CD14-positive monocyte (primary cell): Measurements from ENCODE around the gene FAM168B. TPM values are rescaled to one million over a fixed set of nuclear protein-coding genes. Genes with fewer than 3 reads are reported as not detected.

Experiments
- DNase-seq, 3 donors: peaks; one replicate each; pipeline ENCODE4 v3.0.0-alpha.2; 2011 to 2022
- H2AFZ ChIP-seq: 2 replicates; pipeline ENCODE4 v1.6.0; 2012; ENCODE audit warnings: mild to moderate bottlenecking, low read depth, low read length, inconsistent platforms; ENCODE audit not compliant: insufficient read depth, poor library complexity, severe bottlenecking
- H3K27ac ChIP-seq, 2 donors: 1 replicate in 1 of 2; 2 replicates in 1 of 2; pipeline ENCODE4 v1.5.1; 2012 to 2013; ENCODE audit warnings: low read length in 2 of 2, control low read depth in 1 of 2, inconsistent platforms in 1 of 2, low read depth in 1 of 2, mild to moderate bottlenecking in 1 of 2
- H3K27me3 ChIP-seq, 2 donors: one replicate each; pipeline versions ENCODE4 v1.6.0 to v1.6.1; 2011 to 2013; ENCODE audit warnings: low read length in 2 of 2; ENCODE audit not compliant: control insufficient read depth in 2 of 2, insufficient read depth in 2 of 2
- H3K36me3 ChIP-seq, 2 donors: replicated peaks in 1 of 2; 1 replicate in 1 of 2; 2 replicates in 1 of 2; pipeline versions ENCODE4 v1.5.1 to v1.6.1; 2012 to 2013; ENCODE audit warnings: low read length in 2 of 2, control low read depth in 1 of 2, inconsistent platforms in 1 of 2, mild to moderate bottlenecking in 1 of 2; ENCODE audit not compliant: insufficient read depth in 2 of 2, control insufficient read depth in 1 of 2
- H3K4me1 ChIP-seq, 2 donors: 1 replicate in 1 of 2; 2 replicates in 1 of 2; pipeline versions ENCODE4 v1.5.1 to v1.6.1; 2012 to 2013; ENCODE audit warnings: low read length in 2 of 2, control low read depth in 1 of 2, inconsistent platforms in 1 of 2, mild to moderate bottlenecking in 1 of 2, moderate library complexity in 1 of 2; ENCODE audit not compliant: insufficient read depth in 2 of 2, control insufficient read depth in 1 of 2
- H3K4me2 ChIP-seq: replicated peaks from 2 replicates; pipeline ENCODE3; 2012; ENCODE audit warnings: low read length, moderate library complexity, mild to moderate bottlenecking; ENCODE audit not compliant: poor library complexity, severe bottlenecking; ENCODE audit errors: extremely low read depth
- H3K4me3 ChIP-seq, 3 experiments: fragments of 200-600 bp in 1 of 3; sonication (generic) in 1 of 3; replicated peaks in 1 of 3; 1 replicate in 2 of 3; 2 replicates in 1 of 3; pipeline ENCODE4 v1.5.1; 2011 to 2013; ENCODE audit warnings: low read length in 3 of 3, mild to moderate bottlenecking in 3 of 3, control low read depth in 2 of 3, low read depth in 2 of 3, inconsistent platforms in 1 of 3, moderate library complexity in 1 of 3
- H3K79me2 ChIP-seq: 2 replicates; pipeline ENCODE4 v1.6.0; 2012; ENCODE audit warnings: mild to moderate bottlenecking, control low read depth, inconsistent platforms, low read length, moderate library complexity; ENCODE audit not compliant: insufficient read depth
- H3K9ac ChIP-seq: 2 replicates; pipeline ENCODE4 v1.6.0; 2017; ENCODE audit warnings: low read length, mild to moderate bottlenecking; ENCODE audit not compliant: insufficient read depth, poor library complexity, severe bottlenecking
- H3K9me3 ChIP-seq, 2 donors: replicated peaks in 1 of 2; 1 replicate in 1 of 2; 2 replicates in 1 of 2; pipeline versions ENCODE4 v1.5.1 to v1.6.1; 2012 to 2013; ENCODE audit warnings: low read length in 2 of 2, control low read depth in 1 of 2; ENCODE audit not compliant: control insufficient read depth in 1 of 2, insufficient read depth in 1 of 2
- H4K20me1 ChIP-seq: 2 replicates; pipeline ENCODE4 v1.6.0; 2012; ENCODE audit warnings: mild to moderate bottlenecking, low read length, control low read depth, moderate library complexity; ENCODE audit not compliant: insufficient read depth
- H3K27ac Mint-ChIP-seq, 7 donors: one replicate each; pipeline ENCODE4 v1.8.0; 2020; ENCODE audit warnings: mild to moderate bottlenecking in 7 of 7, mixed read lengths in 7 of 7, moderate library complexity in 6 of 7, inconsistent platforms in 2 of 7
- H3K27me3 Mint-ChIP-seq, 3 donors: one replicate each; pipeline ENCODE4 v1.8.0; 2021 to 2022; ENCODE audit warnings: low read depth in 3 of 3, mild to moderate bottlenecking in 3 of 3, mixed read lengths in 3 of 3, moderate library complexity in 3 of 3, inconsistent platforms in 1 of 3
- H3K36me3 Mint-ChIP-seq, 2 donors: one replicate each; pipeline ENCODE4 v1.8.0; 2020; ENCODE audit warnings: mixed read lengths in 2 of 2, inconsistent platforms in 1 of 2, mild to moderate bottlenecking in 1 of 2
- H3K4me1 Mint-ChIP-seq: one replicate; pipeline ENCODE4 v1.8.0; 2020; ENCODE audit warnings: mild to moderate bottlenecking, mixed read lengths
- H3K4me3 Mint-ChIP-seq, 2 donors: one replicate each; pipeline ENCODE4 v1.8.0; 2020; ENCODE audit warnings: mild to moderate bottlenecking in 2 of 2, mixed read lengths in 2 of 2, moderate library complexity in 1 of 2
- H3K9me3 Mint-ChIP-seq, 7 donors: one replicate each; pipeline ENCODE4 v1.8.0; 2020 to 2022; ENCODE audit warnings: mixed read lengths in 7 of 7, mild to moderate bottlenecking in 6 of 7, moderate library complexity in 6 of 7, inconsistent platforms in 2 of 7
- WGBS: methylation state at CpG from one replicate; pipeline ENCODE4 v1.1.5; 2013; ENCODE audit warnings: missing lambda C conversion rate; ENCODE audit not compliant: insufficient coverage; 5-methylcytosine and 5-hydroxymethylcytosine counted together
- intact Hi-C, 2 donors: fragments of 100-400 bp; cut with micrococcal nuclease; formaldehyde crosslinking; loops; one replicate each; pipeline versions ENCODE4 v1.15.0 to v1.15.1; 2023
- polyA plus RNA-seq, 3 donors: library from polyadenylated mRNA; depleted of rRNA in 1 of 3; unstranded in 2 of 3; stranded (reverse) in 1 of 3; fragments of 300-500 nt in 2 of 3; fragments of >200 nt in 1 of 3; fragmentation: Illumina TruSeq in 2 of 3; gene quantifications; 1 replicate in 2 of 3; 2 replicates in 1 of 3; pipeline ENCODE4 v1.2.3, GENCODE V29; 2012 to 2021
- TF ChIP-seq, protein P1 (sequence below): fragments of 200-600 bp; IDR thresholded peaks from one replicate; pipeline ENCODE4 v1.8.0; 2022; ENCODE audit warnings: antibody characterized with exemption, mild to moderate bottlenecking

FAM168B gene
- polyA plus RNA-seq, 3 donors, result 20.5 to 33.2 (median 22.6) TPM

GRCh38 chr2:131105950-131106801 lies 12.9 kb upstream of the FAM168B start:
- Histone ChIP-seq H3K4me1 (peaks cover 22 to 26% of the 10 kb centered on the region in 2 donors), H3K27ac (peak overlapping the region; percentile 93 to 97), H3K9ac (peak overlapping the region; percentile 98), H3K4me3 (peak overlapping the region; percentile 78 to 99 (median 98)), H3K9me3 (no peaks in the 10 kb centered on the region), H3K27me3 (no peaks in the 10 kb centered on the region), H2AFZ (peak overlapping the region; percentile 81), H4K20me1 (peaks cover 56% of the 10 kb centered on the region), H3K36me3 (peaks cover 5 to 37% of the 10 kb centered on the region in 2 donors), H3K4me2 (peak overlapping the region; percentile 87), H3K79me2 (peaks cover 61% of the 10 kb centered on the region)
- 1% methylated on average over 13 of the region's 19 CpGs for WGBS
- Mint-ChIP-seq H3K9me3 (no peaks in the 10 kb centered on the region), H3K4me1 (peaks cover 30% of the 10 kb centered on the region), H3K36me3 (peaks cover 17 to 25% of the 10 kb centered on the region in 2 donors), H3K27me3 (no peaks in the 10 kb centered on the region), H3K4me3 (peak overlapping the region; percentile 98 to 99), H3K27ac (peak overlapping the region; percentile 96 to 99 (median 98))
- peak; percentile 85 to 89 (median 85) for DNase-seq
- intact Hi-C loops, result loop anchor here in 1 of 2 donors (1.0 kb wide), 1 partner anchor 13 kb away; the partner anchor contains the start of gene FAM168B
- TF ChIP-seq, protein P1, sequence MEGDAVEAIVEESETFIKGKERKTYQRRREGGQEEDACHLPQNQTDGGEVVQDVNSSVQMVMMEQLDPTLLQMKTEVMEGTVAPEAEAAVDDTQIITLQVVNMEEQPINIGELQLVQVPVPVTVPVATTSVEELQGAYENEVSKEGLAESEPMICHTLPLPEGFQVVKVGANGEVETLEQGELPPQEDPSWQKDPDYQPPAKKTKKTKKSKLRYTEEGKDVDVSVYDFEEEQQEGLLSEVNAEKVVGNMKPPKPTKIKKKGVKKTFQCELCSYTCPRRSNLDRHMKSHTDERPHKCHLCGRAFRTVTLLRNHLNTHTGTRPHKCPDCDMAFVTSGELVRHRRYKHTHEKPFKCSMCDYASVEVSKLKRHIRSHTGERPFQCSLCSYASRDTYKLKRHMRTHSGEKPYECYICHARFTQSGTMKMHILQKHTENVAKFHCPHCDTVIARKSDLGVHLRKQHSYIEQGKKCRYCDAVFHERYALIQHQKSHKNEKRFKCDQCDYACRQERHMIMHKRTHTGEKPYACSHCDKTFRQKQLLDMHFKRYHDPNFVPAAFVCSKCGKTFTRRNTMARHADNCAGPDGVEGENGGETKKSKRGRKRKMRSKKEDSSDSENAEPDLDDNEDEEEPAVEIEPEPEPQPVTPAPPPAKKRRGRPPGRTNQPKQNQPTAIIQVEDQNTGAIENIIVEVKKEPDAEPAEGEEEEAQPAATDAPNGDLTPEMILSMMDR, result no peak

DNA sequence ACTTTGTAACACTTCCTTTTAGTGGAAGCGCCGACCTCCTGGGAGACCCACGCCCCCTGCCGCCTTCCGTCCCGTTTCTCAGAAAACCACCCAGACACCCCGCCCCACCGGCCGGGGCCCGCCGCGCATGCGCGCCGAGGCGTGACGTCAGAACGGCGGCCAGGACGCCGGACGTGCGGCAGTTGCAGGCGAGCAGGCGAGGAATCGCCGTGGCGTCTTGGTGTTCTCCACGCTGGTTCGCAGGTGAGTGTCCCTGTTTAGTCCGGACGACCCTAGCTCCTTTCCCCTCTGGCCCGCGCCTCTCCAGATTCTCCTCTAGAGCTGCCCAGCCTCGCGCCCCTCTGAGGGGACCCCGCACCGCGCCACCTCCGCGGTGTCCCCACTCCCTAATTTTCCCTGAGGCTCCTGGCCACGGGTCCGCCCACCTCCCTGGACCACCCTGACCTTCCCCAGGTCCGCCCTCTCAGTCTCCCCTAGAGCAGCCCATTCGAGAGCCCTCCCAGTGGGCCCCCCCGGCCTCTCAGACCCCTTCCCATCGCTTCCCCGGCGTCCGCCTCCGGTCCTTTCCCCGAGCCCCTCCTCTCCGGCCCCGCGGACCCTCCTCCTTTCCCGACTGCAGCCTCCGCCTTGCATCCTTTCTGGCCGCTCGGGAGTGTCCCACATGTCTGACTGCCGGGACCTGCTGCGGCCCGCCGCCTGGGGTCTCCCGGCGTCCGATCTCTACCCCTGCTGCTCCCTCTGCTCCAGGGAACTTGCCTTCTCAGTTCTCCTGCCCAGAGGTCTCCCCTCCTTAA lies 12.1 kb upstream of the FAM168B start, which contains the start of gene PLEKHB2:
PLEKHB2 (plus strand) TSS at position 181 of the 794 bp plus-strand sequence. CDS start 15,606 bp downstream, outside the sequence.
- peak within 1 kb of the TSS; percentile 96 to 99 (median 98) for H3K27ac Mint-ChIP-seq
- H3K9me3 Mint-ChIP-seq, result no peaks in the 10 kb centered on the region
- H3K4me2 ChIP-seq, result peak within 1 kb of the TSS; percentile 87
- H3K36me3 ChIP-seq, result peaks cover 5 to 29% of the 10 kb centered on the region in 2 donors
- H2AFZ ChIP-seq, result peak within 1 kb of the TSS; percentile 81
- H3K4me1 Mint-ChIP-seq, result peaks cover 27% of the 10 kb centered on the region
- peaks cover 48% of the 10 kb centered on the region for H4K20me1 ChIP-seq
- peaks cover 11 to 16% of the 10 kb centered on the region in 2 donors for H3K36me3 Mint-ChIP-seq
- TF ChIP-seq, protein P1, result peak; percentile 12
- DNase-seq, result peak; percentile 82 to 90 (median 87)
- H3K9ac ChIP-seq, result peak within 1 kb of the TSS; percentile 98
- H3K27ac ChIP-seq, result peak within 1 kb of the TSS; percentile 93 to 97
- H3K4me3 Mint-ChIP-seq, result peak within 1 kb of the TSS; percentile 98 to 99
- H3K4me1 ChIP-seq, result peaks cover 22 to 26% of the 10 kb centered on the region in 2 donors
- H3K27me3 Mint-ChIP-seq, result peaks cover 0 to 5% (median 3%) of the 10 kb centered on the region in 3 donors
- peaks cover 53% of the 10 kb centered on the region for H3K79me2 ChIP-seq
- intact Hi-C loops, result no loop called here
- under 1% methylated on average over 62 of the region's 66 CpGs for WGBS
- no peaks in the 10 kb centered on the region for H3K27me3 ChIP-seq
- no peaks in the 10 kb centered on the region for H3K9me3 ChIP-seq
- H3K4me3 ChIP-seq, result peak within 1 kb of the TSS; percentile 78 to 99 (median 98)
